Ishikawa (cell line): ENCODE results near the gene NPS.
A peak's percentile ranks its signal among the peaks of the same experiment; 100 is the strongest.

Source experiments
- CEBPB ChIP-seq: IDR thresholded peaks from 2 replicates; pipeline ENCODE4 v1.6.1; 2012
- CREB1 ChIP-seq: IDR thresholded peaks from 2 replicates; pipeline ENCODE4 v1.6.1; 2012; ENCODE audit warnings: low read depth
- EGR1 ChIP-seq: IDR thresholded peaks from 2 replicates; pipeline ENCODE4 v1.6.1; 2012
- EP300 ChIP-seq: IDR thresholded peaks from 2 replicates; pipeline ENCODE4 v1.6.1; 2012; ENCODE audit warnings: borderline replicate concordance
- FOXM1 ChIP-seq: IDR thresholded peaks from 2 replicates; pipeline ENCODE4 v1.6.1; 2012; ENCODE audit warnings: low read depth, borderline replicate concordance
- MAX ChIP-seq: IDR thresholded peaks from 2 replicates; pipeline ENCODE4 v1.6.1; 2012
- NFIC ChIP-seq: IDR thresholded peaks from 2 replicates; pipeline ENCODE4 v1.6.1; 2012
- RAD21 ChIP-seq: IDR thresholded peaks from 2 replicates; pipeline ENCODE4 v1.6.1; 2012; ENCODE audit warnings: low read depth
- REST ChIP-seq: IDR thresholded peaks from 2 replicates; pipeline ENCODE4 v1.6.1; 2012; ENCODE audit warnings: low read depth, mild to moderate bottlenecking
- TAF1 ChIP-seq: IDR thresholded peaks from 2 replicates; pipeline ENCODE4 v1.6.1; 2012; ENCODE audit warnings: low read depth, mild to moderate bottlenecking
- TCF12 ChIP-seq: IDR thresholded peaks from 2 replicates; pipeline ENCODE4 v1.6.1; 2012; ENCODE audit warnings: low read depth
- TEAD4 ChIP-seq: IDR thresholded peaks from 2 replicates; pipeline ENCODE4 v1.6.1; 2012
- USF1 ChIP-seq: IDR thresholded peaks from 2 replicates; pipeline ENCODE4 v1.6.1; 2012
- YY1 ChIP-seq: IDR thresholded peaks from 2 replicates; pipeline ENCODE4 v1.6.1; 2012; ENCODE audit warnings: low read depth
- ZBTB7A ChIP-seq: IDR thresholded peaks from 2 replicates; pipeline ENCODE4 v1.6.1; 2012; ENCODE audit warnings: low read depth

The NPS gene

GRCh38 chr10:127552446-127552845, 3.3 kb downstream of the NPS start:
- no peak for TF ChIP-seq EGR1
- no peak for TF ChIP-seq CEBPB
- no peak for TF ChIP-seq MAX
- TF ChIP-seq ZBTB7A: no peak
- no peak for TF ChIP-seq USF1
- TF ChIP-seq TAF1: no peak
- TF ChIP-seq TEAD4: no peak
- TF ChIP-seq FOXM1: no peak
- no peak for TF ChIP-seq RAD21
- TF ChIP-seq CREB1: no peak
- TF ChIP-seq REST: no peak

GRCh38 chr10:127553417-127553816, 4.3 kb downstream of the NPS start:
- TF ChIP-seq CREB1 (no peak), USF1 (no peak), MAX (no peak), YY1 (no peak), TAF1 (no peak), TEAD4 (no peak), NFIC (no peak), EGR1 (no peak), CEBPB (no peak), REST (no peak), EP300 (no peak)

- TF ChIP-seq CREB1: no peak
- peak; percentile 54; the same call in 1 of the 2 replicates for TF ChIP-seq TEAD4
- no peak for TF ChIP-seq YY1
- TF ChIP-seq TAF1: no peak
- TF ChIP-seq REST: peak; percentile 97
- TF ChIP-seq RAD21: peak; percentile 8; the same call in 1 of the 2 replicates
- TF ChIP-seq ZBTB7A: no peak
- TF ChIP-seq EP300: no peak
- no peak for TF ChIP-seq CEBPB
- TF ChIP-seq USF1: no peak
Measured at GRCh38 chr10:127556916-127557315, 7.8 kb downstream of the NPS start.

GRCh38 chr10:127561647-127562046, 12.5 kb downstream of the NPS start:
- TF ChIP-seq TAF1 (no peak), TCF12 (no peak), TEAD4 (no peak), NFIC (no peak), RAD21 (no peak), EGR1 (no peak), FOXM1 (no peak), ZBTB7A (no peak), YY1 (no peak), CEBPB (no peak), EP300 (no peak), CREB1 (no peak), MAX (no peak), REST (no peak), USF1 (no peak)
